ENCODE results near the gene POLR1B. TPM values are rescaled to one million over a fixed set of nuclear protein-coding genes. Genes with fewer than 3 reads are reported as not detected.
"Not testable (repeated sequence)": the region's sequence is repeated elsewhere in the genome, so short reads cannot be mapped to it uniquely, and the experiment has no call there.

Gene POLR1B
- total RNA-seq, 1 experiment from 2014 or later: 70.0 TPM

DNA sequence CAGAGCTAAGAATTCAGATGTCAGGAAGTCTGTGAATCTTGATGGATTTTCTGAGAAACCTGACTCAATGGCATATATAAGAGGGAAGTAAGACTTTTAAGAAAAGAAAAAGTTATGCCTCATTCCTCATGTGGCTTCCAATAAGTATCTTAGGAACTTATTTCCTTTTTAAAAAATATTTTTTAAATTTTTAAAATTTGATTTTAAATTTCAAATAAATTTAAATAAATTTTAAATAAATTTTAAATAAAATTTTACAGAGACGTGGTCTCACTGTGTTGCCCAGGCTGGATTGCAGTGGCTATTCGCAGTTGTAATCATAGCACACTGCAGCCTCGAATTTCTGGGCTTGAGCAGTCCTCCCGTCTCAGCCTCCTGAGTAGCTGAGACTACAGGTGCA is 11.5 kb upstream of the POLR1B start:
- Histone ChIP-seq H3K36me3 (ENCODE audit: insufficient read depth, low read length, poor library complexity, severe bottlenecking) (peaks cover 42% of the 10 kb centered on the region), H3K4me1 (ENCODE audit: insufficient read depth, low read length, poor library complexity, severe bottlenecking) (peaks cover 6% of the 10 kb centered on the region), H3K27ac (ENCODE audit: low read depth, low read length, poor library complexity, severe bottlenecking) (no peak overlapping the region), H3K27me3 (replicated peaks; ENCODE audit: insufficient read depth, low read depth, low read length, poor library complexity) (no peaks in the 10 kb centered on the region), H3K4me3 (ENCODE audit: low read depth, low read length, poor library complexity, severe bottlenecking) (no peak overlapping the region), H3K9me3 (ENCODE audit: low read depth, low read length, poor library complexity, severe bottlenecking) (no peaks in the 10 kb centered on the region)
- ChIA-PET POLR2A (ENCODE audit: low non-redundant PET) (interaction anchor here (0.5 kb wide), 1 partner anchor 11 kb away, joined by 3 read pairs; no protein-coding TSS in a partner anchor), CTCF (no interaction called here)
- no TSS peak for BruUV-seq (replicated peaks)
- intact Hi-C loops (cut with micrococcal nuclease; ENCODE audit: unreplicated experiment): no loop called here
- DNase-seq (ENCODE audit: low spot score): no peak
- no peak for TF ChIP-seq EZH2 (IDR thresholded peaks at IDR 0.05; ENCODE audit: borderline replicate concordance, low read depth, low read length, poor library complexity, severe bottlenecking)
- TF ChIP-seq, protein P1, sequence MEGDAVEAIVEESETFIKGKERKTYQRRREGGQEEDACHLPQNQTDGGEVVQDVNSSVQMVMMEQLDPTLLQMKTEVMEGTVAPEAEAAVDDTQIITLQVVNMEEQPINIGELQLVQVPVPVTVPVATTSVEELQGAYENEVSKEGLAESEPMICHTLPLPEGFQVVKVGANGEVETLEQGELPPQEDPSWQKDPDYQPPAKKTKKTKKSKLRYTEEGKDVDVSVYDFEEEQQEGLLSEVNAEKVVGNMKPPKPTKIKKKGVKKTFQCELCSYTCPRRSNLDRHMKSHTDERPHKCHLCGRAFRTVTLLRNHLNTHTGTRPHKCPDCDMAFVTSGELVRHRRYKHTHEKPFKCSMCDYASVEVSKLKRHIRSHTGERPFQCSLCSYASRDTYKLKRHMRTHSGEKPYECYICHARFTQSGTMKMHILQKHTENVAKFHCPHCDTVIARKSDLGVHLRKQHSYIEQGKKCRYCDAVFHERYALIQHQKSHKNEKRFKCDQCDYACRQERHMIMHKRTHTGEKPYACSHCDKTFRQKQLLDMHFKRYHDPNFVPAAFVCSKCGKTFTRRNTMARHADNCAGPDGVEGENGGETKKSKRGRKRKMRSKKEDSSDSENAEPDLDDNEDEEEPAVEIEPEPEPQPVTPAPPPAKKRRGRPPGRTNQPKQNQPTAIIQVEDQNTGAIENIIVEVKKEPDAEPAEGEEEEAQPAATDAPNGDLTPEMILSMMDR (conservative IDR thresholded peaks at IDR 0.05; ENCODE audit: low read depth, low read length): no peak

DNA sequence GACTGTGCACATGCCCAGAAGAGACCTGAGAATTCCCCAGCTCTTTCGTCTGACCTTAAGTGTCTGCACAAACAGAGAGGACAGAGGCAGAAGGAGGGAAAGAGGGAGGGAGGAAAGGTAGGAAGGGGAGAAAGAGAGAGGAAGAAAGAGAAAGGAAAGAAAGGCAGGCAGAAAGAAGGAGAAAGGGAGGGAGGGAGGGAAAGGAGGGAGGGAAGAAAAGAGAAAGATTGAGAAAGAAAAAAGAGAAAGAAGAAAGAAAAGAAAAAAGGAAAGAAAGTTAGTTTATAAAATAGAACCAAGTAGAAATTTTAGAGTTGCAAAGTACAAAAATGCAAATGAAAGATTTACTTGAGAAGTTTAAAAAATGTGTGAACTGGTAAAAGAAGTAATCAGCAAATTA is 7.4 kb upstream of the POLR1B start:
- BruUV-seq (replicated peaks): no TSS peak

DNA sequence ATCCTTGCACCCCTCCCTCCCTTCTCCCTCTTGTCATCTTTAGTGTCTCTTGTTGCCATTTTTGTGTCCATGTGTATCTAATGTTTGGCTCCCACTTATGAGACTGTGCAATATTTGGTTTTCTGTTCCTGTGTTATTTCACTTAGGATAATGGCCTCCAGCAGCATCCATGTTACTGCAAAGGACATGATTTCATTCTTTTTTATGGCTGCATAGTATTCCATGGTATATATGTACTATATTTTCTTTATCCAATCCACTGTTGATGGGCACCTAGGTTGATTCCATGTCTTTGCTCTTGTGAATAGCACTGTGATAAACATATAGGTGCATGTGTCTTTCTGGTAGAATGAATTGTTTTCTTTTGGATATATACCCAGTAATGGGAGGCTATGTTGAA is 5.6 kb upstream of the POLR1B start:
- H3K4me1 ChIP-seq (ENCODE audit: insufficient read depth, low read length, poor library complexity, severe bottlenecking); POLR2A ChIA-PET (ENCODE audit: low non-redundant PET); H3K9me3 ChIP-seq (ENCODE audit: low read depth, low read length, poor library complexity, severe bottlenecking); H3K27ac ChIP-seq (ENCODE audit: low read depth, low read length, poor library complexity, severe bottlenecking); DNase-seq (ENCODE audit: low spot score); H3K4me3 ChIP-seq (ENCODE audit: low read depth, low read length, poor library complexity, severe bottlenecking); H3K27me3 ChIP-seq (replicated peaks; ENCODE audit: insufficient read depth, low read depth, low read length, poor library complexity); CTCF ChIA-PET; BruUV-seq (replicated peaks); intact Hi-C loops (cut with micrococcal nuclease; ENCODE audit: unreplicated experiment): not testable (repeated sequence)
- H3K36me3 ChIP-seq (ENCODE audit: insufficient read depth, low read length, poor library complexity, severe bottlenecking): peaks cover 10% of the 10 kb centered on the region

More for the DNA sequence above, 7.4 kb upstream of the POLR1B start:
- Histone ChIP-seq H3K4me1 (ENCODE audit: insufficient read depth, low read length, poor library complexity, severe bottlenecking) (peaks cover 6% of the 10 kb centered on the region), H3K27me3 (replicated peaks; ENCODE audit: insufficient read depth, low read depth, low read length, poor library complexity) (no peaks in the 10 kb centered on the region), H3K9me3 (ENCODE audit: low read depth, low read length, poor library complexity, severe bottlenecking) (no peaks in the 10 kb centered on the region), H3K36me3 (ENCODE audit: insufficient read depth, low read length, poor library complexity, severe bottlenecking) (peaks cover 26% of the 10 kb centered on the region), H3K27ac (ENCODE audit: low read depth, low read length, poor library complexity, severe bottlenecking) (no peak overlapping the region), H3K4me3 (ENCODE audit: low read depth, low read length, poor library complexity, severe bottlenecking) (no peak overlapping the region)
- ChIA-PET CTCF (no interaction called here), POLR2A (ENCODE audit: low non-redundant PET) (no interaction called here)
- intact Hi-C loops (cut with micrococcal nuclease; ENCODE audit: unreplicated experiment): no loop called here
- DNase-seq (ENCODE audit: low spot score): no peak
- TF ChIP-seq EZH2 (IDR thresholded peaks at IDR 0.05; ENCODE audit: borderline replicate concordance, low read depth, low read length, poor library complexity, severe bottlenecking): no peak
- TF ChIP-seq, protein P1 (conservative IDR thresholded peaks at IDR 0.05; ENCODE audit: low read depth, low read length): no peak

DNA sequence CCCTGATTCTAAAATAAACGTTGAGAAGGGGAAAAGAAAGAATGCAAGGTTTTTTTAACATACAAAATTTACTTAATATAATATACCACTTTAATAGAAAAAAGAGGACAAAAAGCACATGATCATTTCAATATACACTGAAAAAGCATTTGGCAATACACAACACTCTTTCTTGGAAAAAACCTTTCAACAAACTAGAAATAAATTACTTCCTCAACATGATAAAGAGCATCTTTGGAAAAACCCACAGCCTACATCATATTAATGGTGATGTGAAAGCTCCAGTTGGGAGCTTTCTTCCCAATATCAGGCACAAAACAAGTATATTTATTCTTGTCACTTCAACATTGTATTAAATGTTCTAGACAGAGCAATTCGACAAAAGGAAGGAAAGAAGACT is 3.0 kb upstream of the POLR1B start:
- ChIA-PET POLR2A (ENCODE audit: low non-redundant PET) (no interaction called here), CTCF (no interaction called here)
- H3K27me3 ChIP-seq (replicated peaks; ENCODE audit: insufficient read depth, low read depth, low read length, poor library complexity): no peaks in the 10 kb centered on the region
- H3K4me3 ChIP-seq (ENCODE audit: low read depth, low read length, poor library complexity, severe bottlenecking): no peak overlapping the region
- H3K4me1 ChIP-seq (ENCODE audit: insufficient read depth, low read length, poor library complexity, severe bottlenecking): peaks cover 7% of the 10 kb centered on the region
- H3K27ac ChIP-seq (ENCODE audit: low read depth, low read length, poor library complexity, severe bottlenecking): no peak overlapping the region
- TF ChIP-seq EZH2 (IDR thresholded peaks at IDR 0.05; ENCODE audit: borderline replicate concordance, low read depth, low read length, poor library complexity, severe bottlenecking): no peak
- TF ChIP-seq, protein P1 (conservative IDR thresholded peaks at IDR 0.05; ENCODE audit: low read depth, low read length): no peak
- H3K9me3 ChIP-seq (ENCODE audit: low read depth, low read length, poor library complexity, severe bottlenecking): no peaks in the 10 kb centered on the region
- intact Hi-C loops (cut with micrococcal nuclease; ENCODE audit: unreplicated experiment): no loop called here
- no peaks in the 10 kb centered on the region for H3K36me3 ChIP-seq (ENCODE audit: insufficient read depth, low read length, poor library complexity, severe bottlenecking)
- DNase-seq (ENCODE audit: low spot score): no peak
- BruUV-seq (replicated peaks): no TSS peak

Data from A673 (cell line).